HL-60 (cell line): ENCODE measurements around the gene APBA2.

Source experiments
- DNase-seq, 2 experiments: peaks; one replicate each; pipeline ENCODE4 v3.0.0-alpha.2; 2010 to 2020; ENCODE audit warnings: low read depth in 1 of 2, low spot score in 1 of 2
- H3K27ac ChIP-seq: fragments of 250-450 bp; sonication (Bioruptor Pico); replicated peaks from 2 replicates; pipeline ENCODE4 v1.5.1; 2020; ENCODE audit warnings: mild to moderate bottlenecking, moderate library complexity
- H3K27me3 ChIP-seq: fragments of 250-450 bp; sonication (Bioruptor Pico); 2 replicates; pipeline ENCODE4 v1.5.1; 2021; ENCODE audit warnings: mild to moderate bottlenecking, moderate library complexity; ENCODE audit not compliant: insufficient read depth, poor library complexity, severe bottlenecking
- H3K4me3 ChIP-seq: replicated peaks from 2 replicates; pipeline ENCODE4 v1.5.1; 2011; ENCODE audit warnings: mild to moderate bottlenecking, control low read depth, low read length; ENCODE audit not compliant: insufficient read depth
- CTCF ChIP-seq: IDR thresholded peaks from one replicate; pipeline ENCODE4 v1.5.1; 2011; ENCODE audit warnings: low read length, control low read depth, inconsistent platforms; ENCODE audit not compliant: insufficient read depth
- GABPA ChIP-seq: IDR thresholded peaks from 2 replicates; pipeline ENCODE4 v1.6.1; 2012; ENCODE audit warnings: low read depth
- POLR2AphosphoS5 ChIP-seq: IDR thresholded peaks from 2 replicates; pipeline ENCODE4 v1.6.1; 2012; ENCODE audit warnings: low read depth
- REST ChIP-seq: IDR thresholded peaks from 2 replicates; pipeline ENCODE4 v1.6.1; 2012; ENCODE audit warnings: low read depth; ENCODE audit not compliant: insufficient replicate concordance
- SPI1 ChIP-seq: IDR thresholded peaks from 2 replicates; pipeline ENCODE4 v1.6.1; 2012; ENCODE audit warnings: low read depth, mild to moderate bottlenecking, borderline replicate concordance

Gene APBA2

GRCh38 chr15:28957606-28958498 is 72.1 kb downstream of the APBA2 start:
- Histone ChIP-seq H3K27ac (no peak overlapping the region), H3K4me3 (no peak overlapping the region), H3K27me3 (no peaks in the 10 kb centered on the region)
- DNase-seq: no peak
- TF ChIP-seq CTCF: no peak
- TF ChIP-seq REST: no peak
- TF ChIP-seq POLR2AphosphoS5: no peak
- TF ChIP-seq SPI1: no peak
- TF ChIP-seq GABPA: no peak

GRCh38 chr15:28959326-28959725 is 73.6 kb downstream of the APBA2 start:
- DNase-seq: no peak
- TF ChIP-seq CTCF (no peak), SPI1 (no peak), REST (no peak), GABPA (no peak), POLR2AphosphoS5 (no peak)
- Histone ChIP-seq H3K4me3 (no peak overlapping the region), H3K27ac (no peak overlapping the region), H3K27me3 (no peaks in the 10 kb centered on the region)

GRCh38 chr15:28960979-28961378 is 75.2 kb downstream of the APBA2 start:
- no peak for DNase-seq
- TF ChIP-seq POLR2AphosphoS5 (no peak), REST (no peak), CTCF (no peak), GABPA (no peak), SPI1 (no peak)
- H3K27me3 ChIP-seq: no peaks in the 10 kb centered on the region
- no peak overlapping the region for H3K27ac ChIP-seq
- no peak overlapping the region for H3K4me3 ChIP-seq
